Liver (tissue), 3 donors: Measurements from ENCODE around the gene PYGM.
A peak's percentile ranks its signal among the peaks of the same experiment; 100 is the strongest.

Source experiments
- FOXA1 ChIP-seq: IDR thresholded peaks from 2 replicates; pipeline ENCODE4 v1.6.1; 2016; ENCODE audit warnings: antibody characterized with exemption
- RAD21 ChIP-seq, 2 donors: IDR thresholded peaks; 2 replicates each; pipeline ENCODE4 v1.6.1; 2016; ENCODE audit warnings: antibody characterized with exemption in 2 of 2, mild to moderate bottlenecking in 2 of 2
- TF ChIP-seq, protein P1 (sequence below): IDR thresholded peaks from 2 replicates; pipeline ENCODE4 v1.6.1; 2016; ENCODE audit warnings: antibody characterized with exemption
- TF ChIP-seq, protein P2 (sequence below): fragments of 150-350 bp; IDR thresholded peaks from 2 replicates; pipeline ENCODE4 v1.5.1; 2017; ENCODE audit warnings: improper control_type of control experiment, low read depth, low read length; ENCODE audit not compliant: missing input control
- TF ChIP-seq, protein P3 (sequence below): IDR thresholded peaks from 2 replicates; pipeline ENCODE4 v1.6.1; 2016; ENCODE audit warnings: antibody characterized with exemption
- TF ChIP-seq, protein P4 (sequence below): IDR thresholded peaks from 2 replicates; pipeline ENCODE4 v1.6.1; 2016; ENCODE audit warnings: antibody characterized with exemption
- donor health status: healthy.
- donor health status: healthy.

DNA sequence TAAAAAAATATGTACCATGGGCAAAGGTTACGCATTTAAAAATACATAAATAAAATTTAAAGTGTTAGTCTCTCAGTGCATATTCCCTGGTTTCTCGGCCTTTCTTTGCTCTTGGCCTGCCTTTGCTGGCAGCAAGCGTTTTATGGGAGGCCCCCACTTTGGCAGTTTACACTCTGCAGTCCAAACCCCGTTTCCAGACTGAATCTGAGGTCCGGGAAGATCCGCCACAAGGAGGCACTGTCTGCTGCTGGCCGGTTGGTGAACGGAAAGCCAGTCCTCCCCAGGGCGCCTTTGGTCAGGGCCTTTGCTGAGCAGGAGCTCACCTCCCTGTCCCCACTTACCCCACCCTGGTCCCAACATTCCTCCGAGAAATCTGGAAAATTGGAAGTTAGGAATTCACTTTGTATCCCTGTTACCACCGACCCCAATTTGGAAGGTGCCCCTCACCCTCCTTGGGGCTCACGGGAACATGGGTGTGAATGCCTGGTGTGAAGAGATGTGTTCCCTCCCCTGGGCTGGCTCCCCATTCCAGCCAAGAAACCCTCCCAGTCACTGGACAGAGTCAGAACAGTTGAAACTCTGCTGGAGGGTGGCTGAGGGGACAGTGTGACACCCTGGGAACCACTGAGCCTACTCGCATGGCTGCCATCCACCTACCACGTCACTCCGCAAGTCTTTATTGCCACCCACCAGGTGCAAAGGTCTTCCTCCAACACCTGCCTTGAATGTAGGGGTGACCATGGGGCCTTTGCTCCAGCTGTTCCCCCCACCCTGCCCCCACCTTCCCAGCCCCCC is 27.9 kb upstream of the PYGM start:
- TF ChIP-seq RAD21 (IDR thresholded peaks at IDR 0.05): peak; percentile 79 to 90
- TF ChIP-seq, protein P1, sequence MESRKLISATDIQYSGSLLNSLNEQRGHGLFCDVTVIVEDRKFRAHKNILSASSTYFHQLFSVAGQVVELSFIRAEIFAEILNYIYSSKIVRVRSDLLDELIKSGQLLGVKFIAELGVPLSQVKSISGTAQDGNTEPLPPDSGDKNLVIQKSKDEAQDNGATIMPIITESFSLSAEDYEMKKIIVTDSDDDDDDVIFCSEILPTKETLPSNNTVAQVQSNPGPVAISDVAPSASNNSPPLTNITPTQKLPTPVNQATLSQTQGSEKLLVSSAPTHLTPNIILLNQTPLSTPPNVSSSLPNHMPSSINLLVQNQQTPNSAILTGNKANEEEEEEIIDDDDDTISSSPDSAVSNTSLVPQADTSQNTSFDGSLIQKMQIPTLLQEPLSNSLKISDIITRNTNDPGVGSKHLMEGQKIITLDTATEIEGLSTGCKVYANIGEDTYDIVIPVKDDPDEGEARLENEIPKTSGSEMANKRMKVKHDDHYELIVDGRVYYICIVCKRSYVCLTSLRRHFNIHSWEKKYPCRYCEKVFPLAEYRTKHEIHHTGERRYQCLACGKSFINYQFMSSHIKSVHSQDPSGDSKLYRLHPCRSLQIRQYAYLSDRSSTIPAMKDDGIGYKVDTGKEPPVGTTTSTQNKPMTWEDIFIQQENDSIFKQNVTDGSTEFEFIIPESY: no peak
- TF ChIP-seq, protein P2, sequence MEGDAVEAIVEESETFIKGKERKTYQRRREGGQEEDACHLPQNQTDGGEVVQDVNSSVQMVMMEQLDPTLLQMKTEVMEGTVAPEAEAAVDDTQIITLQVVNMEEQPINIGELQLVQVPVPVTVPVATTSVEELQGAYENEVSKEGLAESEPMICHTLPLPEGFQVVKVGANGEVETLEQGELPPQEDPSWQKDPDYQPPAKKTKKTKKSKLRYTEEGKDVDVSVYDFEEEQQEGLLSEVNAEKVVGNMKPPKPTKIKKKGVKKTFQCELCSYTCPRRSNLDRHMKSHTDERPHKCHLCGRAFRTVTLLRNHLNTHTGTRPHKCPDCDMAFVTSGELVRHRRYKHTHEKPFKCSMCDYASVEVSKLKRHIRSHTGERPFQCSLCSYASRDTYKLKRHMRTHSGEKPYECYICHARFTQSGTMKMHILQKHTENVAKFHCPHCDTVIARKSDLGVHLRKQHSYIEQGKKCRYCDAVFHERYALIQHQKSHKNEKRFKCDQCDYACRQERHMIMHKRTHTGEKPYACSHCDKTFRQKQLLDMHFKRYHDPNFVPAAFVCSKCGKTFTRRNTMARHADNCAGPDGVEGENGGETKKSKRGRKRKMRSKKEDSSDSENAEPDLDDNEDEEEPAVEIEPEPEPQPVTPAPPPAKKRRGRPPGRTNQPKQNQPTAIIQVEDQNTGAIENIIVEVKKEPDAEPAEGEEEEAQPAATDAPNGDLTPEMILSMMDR: peak; percentile 63
- TF ChIP-seq FOXA1: no peak
- TF ChIP-seq, protein P3, sequence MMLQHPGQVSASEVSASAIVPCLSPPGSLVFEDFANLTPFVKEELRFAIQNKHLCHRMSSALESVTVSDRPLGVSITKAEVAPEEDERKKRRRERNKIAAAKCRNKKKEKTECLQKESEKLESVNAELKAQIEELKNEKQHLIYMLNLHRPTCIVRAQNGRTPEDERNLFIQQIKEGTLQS: no peak
- TF ChIP-seq, protein P4, sequence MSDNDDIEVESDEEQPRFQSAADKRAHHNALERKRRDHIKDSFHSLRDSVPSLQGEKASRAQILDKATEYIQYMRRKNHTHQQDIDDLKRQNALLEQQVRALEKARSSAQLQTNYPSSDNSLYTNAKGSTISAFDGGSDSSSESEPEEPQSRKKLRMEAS: no peak
